Ascending aorta (tissue), 2 donors: ENCODE data around the gene PLEKHH2. TPM values are rescaled to one million over a fixed set of nuclear protein-coding genes. Genes with fewer than 3 reads are reported as not detected.
"Not testable (repeated sequence)": the region's sequence is repeated elsewhere in the genome, so short reads cannot be mapped to it uniquely, and the experiment has no call there.

Experiments used
- DNase-seq, 2 donors: peaks; one replicate each; pipeline ENCODE4 v3.0.0-alpha.2; 2019; ENCODE audit warnings: low spot score in 2 of 2
- H3K27ac ChIP-seq, 2 donors: fragments of 200-600 bp; sonication (generic); one replicate each; pipeline ENCODE4 v1.5.1; 2016 to 2017; ENCODE audit warnings: mild to moderate bottlenecking in 1 of 2
- H3K27me3 ChIP-seq: fragments of 200-600 bp; sonication (generic); one replicate; pipeline ENCODE4 v1.5.1; 2017
- H3K36me3 ChIP-seq, 2 donors: fragments of 200-600 bp; sonication (generic); one replicate each; pipeline ENCODE4 v1.5.1; 2016
- H3K4me1 ChIP-seq, 2 donors: fragments of 200-600 bp; sonication (generic); one replicate each; pipeline ENCODE4 v1.5.1; 2016 to 2017; ENCODE audit warnings: mild to moderate bottlenecking in 1 of 2
- H3K4me3 ChIP-seq, 2 donors: fragments of 200-600 bp; sonication (generic); one replicate each; pipeline ENCODE4 v1.5.1; 2016 to 2017; ENCODE audit warnings: mild to moderate bottlenecking in 1 of 2
- H3K9me3 ChIP-seq, 2 donors: fragments of 200-600 bp; sonication (generic); one replicate each; pipeline ENCODE4 v1.5.1; 2016
- intact Hi-C: fragments of 100-400 bp; cut with DNase I; formaldehyde crosslinking; loops from one replicate; pipeline ENCODE4 v1.15.1; 2023
- total RNA-seq: library from RNA; depleted of rRNA; stranded (reverse); fragments of >200 nt; gene quantifications from one replicate; pipeline ENCODE4 v1.1.0, GENCODE V29; 2016
- TF ChIP-seq, protein P1 (sequence below), 3 experiments: fragments of 200-600 bp in 2 of 3; fragments of 450-650 bp in 1 of 3; sonication (generic) in 2 of 3; IDR thresholded peaks; one replicate each; pipeline ENCODE4 v1.5.1; 2016 to 2019; ENCODE audit warnings: antibody characterized with exemption in 3 of 3, mild to moderate bottlenecking in 1 of 3, moderate library complexity in 1 of 3

Gene PLEKHH2
- total RNA-seq, 1 donor from 2014 or later: 15.0 TPM

DNA sequence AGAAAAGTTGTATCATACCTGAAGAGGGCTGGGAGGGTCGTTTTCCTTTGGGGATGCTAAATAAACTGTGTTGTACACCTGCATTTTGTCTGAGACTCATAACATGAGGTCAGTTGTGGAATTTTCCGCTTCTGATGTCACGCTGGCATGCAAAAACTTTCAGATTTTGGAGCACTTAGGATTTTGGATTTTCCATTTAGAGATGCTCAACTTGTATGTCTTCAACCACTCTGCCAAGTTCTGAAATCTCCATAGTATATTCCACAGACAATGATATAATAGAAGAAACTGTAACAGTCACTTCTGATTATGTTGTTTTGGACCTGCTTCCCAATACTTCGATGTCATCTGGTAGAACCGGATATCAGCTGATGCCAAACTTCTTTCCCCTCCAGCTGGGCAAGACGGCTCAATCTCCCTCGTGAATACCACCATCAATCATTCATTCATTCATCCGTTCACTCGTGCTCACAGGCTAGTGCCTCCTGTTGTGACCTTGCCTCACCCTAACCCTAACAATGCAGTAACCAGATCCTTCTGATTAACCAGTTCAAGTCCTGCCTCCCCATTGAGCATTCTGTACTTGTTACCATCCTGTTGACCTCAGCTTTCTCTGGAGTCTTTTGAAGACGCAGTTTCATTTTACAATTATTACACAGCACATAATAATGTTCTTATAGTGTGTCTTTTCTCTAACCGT is 5.3 kb upstream of the PLEKHH2 start:
- Histone ChIP-seq H3K27me3 (no peaks in the 10 kb centered on the region), H3K4me1 (peaks cover 0 to 3% of the 10 kb centered on the region in 2 donors), H3K36me3 (no peaks in the 10 kb centered on the region), H3K4me3 (no peak overlapping the region), H3K9me3 (no peaks in the 10 kb centered on the region), H3K27ac (no peak overlapping the region)
- intact Hi-C loops: no loop called here
- TF ChIP-seq, protein P1, sequence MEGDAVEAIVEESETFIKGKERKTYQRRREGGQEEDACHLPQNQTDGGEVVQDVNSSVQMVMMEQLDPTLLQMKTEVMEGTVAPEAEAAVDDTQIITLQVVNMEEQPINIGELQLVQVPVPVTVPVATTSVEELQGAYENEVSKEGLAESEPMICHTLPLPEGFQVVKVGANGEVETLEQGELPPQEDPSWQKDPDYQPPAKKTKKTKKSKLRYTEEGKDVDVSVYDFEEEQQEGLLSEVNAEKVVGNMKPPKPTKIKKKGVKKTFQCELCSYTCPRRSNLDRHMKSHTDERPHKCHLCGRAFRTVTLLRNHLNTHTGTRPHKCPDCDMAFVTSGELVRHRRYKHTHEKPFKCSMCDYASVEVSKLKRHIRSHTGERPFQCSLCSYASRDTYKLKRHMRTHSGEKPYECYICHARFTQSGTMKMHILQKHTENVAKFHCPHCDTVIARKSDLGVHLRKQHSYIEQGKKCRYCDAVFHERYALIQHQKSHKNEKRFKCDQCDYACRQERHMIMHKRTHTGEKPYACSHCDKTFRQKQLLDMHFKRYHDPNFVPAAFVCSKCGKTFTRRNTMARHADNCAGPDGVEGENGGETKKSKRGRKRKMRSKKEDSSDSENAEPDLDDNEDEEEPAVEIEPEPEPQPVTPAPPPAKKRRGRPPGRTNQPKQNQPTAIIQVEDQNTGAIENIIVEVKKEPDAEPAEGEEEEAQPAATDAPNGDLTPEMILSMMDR (IDR thresholded peaks at IDR 0.05): no peak
- no peak for DNase-seq

DNA sequence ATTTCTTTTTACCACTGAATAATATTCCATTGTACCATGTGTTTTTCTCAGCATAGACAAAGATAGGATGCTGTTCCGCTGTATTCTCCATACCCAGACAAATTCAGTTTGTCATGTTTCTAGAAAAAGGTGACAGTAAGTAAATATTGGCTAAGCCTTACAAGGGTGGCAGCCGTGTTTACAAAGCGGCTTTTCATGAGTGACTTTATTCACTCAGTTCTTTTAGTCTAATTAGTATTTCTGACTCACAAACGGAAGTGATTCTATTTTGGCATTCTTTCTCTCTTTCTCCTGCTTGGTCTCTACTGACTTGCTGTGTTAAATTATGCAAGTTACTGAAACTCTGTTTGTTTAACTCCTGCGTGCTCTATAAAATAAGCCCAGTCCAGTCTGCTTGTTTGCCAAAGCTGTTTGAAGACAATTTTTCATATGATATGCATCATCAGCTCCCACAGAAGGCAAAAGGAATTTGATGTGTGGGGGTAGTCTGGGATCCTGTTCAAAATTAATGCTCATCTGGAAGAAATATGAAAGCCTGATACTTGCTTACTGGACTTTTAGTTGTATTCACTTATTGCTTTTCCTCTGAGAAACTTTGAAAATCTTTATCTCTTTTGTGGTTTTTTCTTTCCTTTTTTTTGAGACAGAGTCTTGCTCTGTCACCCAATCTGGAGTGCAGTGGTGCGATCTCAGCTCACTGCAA is 2.3 kb upstream of the PLEKHH2 start:
- H3K27me3 ChIP-seq: no peaks in the 10 kb centered on the region
- no peaks in the 10 kb centered on the region for H3K36me3 ChIP-seq
- no peak overlapping the region for H3K4me3 ChIP-seq
- H3K9me3 ChIP-seq: no peaks in the 10 kb centered on the region
- no peak for DNase-seq
- TF ChIP-seq, protein P1 (IDR thresholded peaks at IDR 0.05): no peak
- H3K4me1 ChIP-seq: peaks cover 0 to 4% of the 10 kb centered on the region in 2 donors
- H3K27ac ChIP-seq: no peak overlapping the region
- intact Hi-C loops: loop anchor here (5.0 kb wide), 1 partner anchor 138 kb away; the partner anchor contains the start of gene DYNC2LI1

DNA sequence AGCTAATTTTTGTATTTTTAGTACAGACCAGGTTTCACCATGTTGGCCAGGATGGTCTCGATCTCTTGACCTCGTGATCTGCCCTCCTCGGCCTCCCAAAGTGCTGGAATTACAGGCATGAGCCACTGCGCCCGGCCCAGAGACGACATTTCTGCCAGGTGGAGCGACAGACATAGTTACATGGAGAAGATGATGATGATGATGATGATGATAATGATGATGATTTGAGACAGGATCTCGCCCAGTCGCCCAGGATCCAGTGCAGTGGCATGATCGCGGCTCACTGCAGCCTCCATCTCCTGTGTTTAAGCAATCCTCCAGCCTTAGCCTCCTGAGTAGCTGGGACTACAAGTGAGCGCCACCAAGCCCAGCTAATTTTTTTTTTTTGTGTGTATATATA is 907 bp upstream of the PLEKHH2 start:
- H3K4me3 ChIP-seq, H3K36me3 ChIP-seq, H3K4me1 ChIP-seq, DNase-seq, H3K9me3 ChIP-seq, H3K27ac ChIP-seq, H3K27me3 ChIP-seq: not testable (repeated sequence)
- intact Hi-C loops: loop anchor here (2.0 to 5.0 kb wide), 2 partner anchors 39 to 136 kb away; partner anchors contain the start of genes DYNC2LI1 and THADA

DNA sequence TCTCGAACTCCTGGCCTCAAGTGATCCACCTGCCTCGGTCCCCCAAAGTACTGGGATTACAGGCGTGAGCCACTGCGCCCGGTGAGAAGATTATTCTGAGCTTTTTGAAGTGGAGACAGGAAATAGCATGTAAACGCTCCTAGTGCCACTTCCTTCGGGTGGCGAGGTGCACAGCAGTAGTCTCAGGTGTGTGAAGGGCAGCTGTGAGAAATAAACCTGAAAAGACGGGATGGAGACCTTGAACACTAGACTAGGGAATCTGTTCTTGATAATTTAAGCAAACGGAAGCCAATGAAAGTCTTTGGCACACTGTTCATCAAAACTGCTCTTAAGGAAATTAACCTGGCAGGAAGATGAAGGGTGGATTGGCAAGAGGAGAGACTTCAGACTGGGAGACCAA is 439 bp upstream of the PLEKHH2 start:
- DNase-seq: no peak
- no peaks in the 10 kb centered on the region for H3K36me3 ChIP-seq
- H3K9me3 ChIP-seq: no peaks in the 10 kb centered on the region
- TF ChIP-seq, protein P1 (IDR thresholded peaks at IDR 0.05): no peak
- no peaks in the 10 kb centered on the region for H3K27me3 ChIP-seq
- peak overlapping the region; percentile 94 to 95 for H3K4me3 ChIP-seq
- intact Hi-C loops: loop anchor here (2.0 to 5.0 kb wide), 2 partner anchors 40 to 136 kb away; partner anchors contain the start of genes DYNC2LI1 and THADA
- H3K27ac ChIP-seq: no peak overlapping the region
- peaks cover 0 to 4% of the 10 kb centered on the region in 2 donors for H3K4me1 ChIP-seq

DNA sequence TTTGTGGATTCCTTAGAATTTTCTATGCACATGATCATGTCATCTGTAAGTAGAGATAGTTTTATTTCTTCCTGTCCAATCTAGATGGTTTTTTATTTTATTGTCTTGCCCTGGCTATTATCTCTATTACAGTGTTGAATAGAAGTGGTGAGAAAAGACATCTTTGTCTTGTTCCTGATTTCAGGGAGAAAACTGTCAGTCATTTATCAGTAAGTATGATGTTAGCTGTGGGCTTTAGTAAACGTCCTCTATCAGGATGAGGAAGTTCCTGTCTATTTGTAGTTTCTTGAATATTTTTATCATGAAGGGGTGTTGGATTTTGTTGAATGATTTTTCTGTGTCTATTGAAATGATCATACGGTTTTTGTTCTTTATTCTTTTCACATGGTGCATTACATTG is 5.3 kb downstream of the PLEKHH2 start:
- no peak overlapping the region for H3K4me3 ChIP-seq
- H3K9me3 ChIP-seq: no peaks in the 10 kb centered on the region
- no peaks in the 10 kb centered on the region for H3K36me3 ChIP-seq
- H3K27ac ChIP-seq: no peak overlapping the region
- no peaks in the 10 kb centered on the region for H3K4me1 ChIP-seq
- intact Hi-C loops: no loop called here
- no peak for DNase-seq
- no peaks in the 10 kb centered on the region for H3K27me3 ChIP-seq
- TF ChIP-seq, protein P1 (IDR thresholded peaks at IDR 0.05): no peak

DNA sequence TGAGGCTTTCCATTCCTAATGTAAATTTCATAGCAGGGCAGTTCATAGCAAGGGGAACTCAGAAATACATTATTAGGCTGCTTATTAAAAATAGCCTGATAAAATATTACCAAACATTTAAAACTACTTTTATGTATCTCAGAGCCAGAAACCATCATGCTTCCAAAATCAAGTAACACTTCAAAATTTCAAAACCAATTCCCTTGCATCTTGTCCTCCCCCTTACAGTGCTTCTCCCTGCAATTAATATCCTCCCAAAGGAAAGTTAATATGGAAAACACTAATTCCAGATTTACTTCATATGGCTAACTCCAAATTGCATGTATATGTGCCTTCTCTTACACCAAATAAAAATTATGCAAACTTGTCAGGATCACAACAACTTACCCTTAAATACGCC is 6.6 kb downstream of the PLEKHH2 start:
- intact Hi-C loops: no loop called here
- Histone ChIP-seq H3K4me1 (no peaks in the 10 kb centered on the region), H3K36me3 (no peaks in the 10 kb centered on the region), H3K4me3 (no peak overlapping the region), H3K9me3 (no peaks in the 10 kb centered on the region), H3K27me3 (no peaks in the 10 kb centered on the region), H3K27ac (no peak overlapping the region)
- TF ChIP-seq, protein P1 (IDR thresholded peaks at IDR 0.05): no peak
- no peak for DNase-seq
